ENCODE results near the gene ZNF248. TPM values are rescaled to one million over a fixed set of nuclear protein-coding genes. Genes with fewer than 3 reads are reported as not detected.
A peak's percentile ranks its signal among the peaks of the same experiment; 100 is the strongest.

Gene ZNF248
- 1 to 10 TPM; 4.6 to 5.5 TPM for total RNA-seq

DNA sequence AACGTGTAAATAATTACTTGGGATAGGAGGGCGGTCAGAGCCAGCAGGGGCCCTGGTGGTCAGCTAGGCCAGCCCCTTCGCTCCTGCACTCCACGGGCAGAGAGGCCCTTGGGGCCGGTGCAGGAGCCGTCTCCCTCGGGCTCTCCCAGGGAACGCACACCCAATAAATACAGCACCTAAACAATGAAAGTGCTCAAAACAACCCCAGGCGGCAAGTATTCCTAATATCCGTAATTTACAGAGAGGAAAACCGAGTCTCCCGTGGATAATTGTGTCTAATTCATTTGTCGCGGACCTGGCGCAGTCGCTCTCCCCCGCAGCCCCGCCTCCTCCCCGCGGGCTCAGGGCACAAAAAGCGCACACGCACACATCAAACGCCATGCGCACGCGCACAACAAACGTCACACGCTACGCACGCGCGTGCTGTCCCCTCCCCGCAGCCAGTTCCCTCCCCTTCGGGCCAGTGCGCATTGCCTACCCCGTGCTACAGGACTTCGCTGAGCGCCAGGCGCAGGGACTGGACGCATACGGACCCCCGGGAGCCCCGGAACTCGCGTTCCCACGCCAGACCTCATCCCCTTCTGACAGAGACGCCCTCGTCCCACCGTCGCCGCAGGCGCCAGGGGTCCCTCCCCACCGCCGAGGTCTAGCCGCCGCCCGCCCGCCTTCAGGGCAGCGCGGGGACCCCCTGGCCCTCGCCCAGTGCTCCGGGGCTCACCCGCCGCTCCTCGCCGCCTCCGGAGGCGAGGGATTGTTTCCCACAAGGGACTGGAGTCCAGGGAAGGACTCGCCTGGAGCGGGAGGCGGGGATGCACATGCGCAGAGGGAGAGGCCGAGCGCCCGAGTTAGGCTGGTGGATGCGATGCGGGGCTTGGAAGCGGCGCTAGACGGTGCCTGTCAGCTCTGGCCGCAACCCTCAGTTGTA, at the start of gene ZNF248:
TSS of gene ZNF248 (minus strand) at position 324 of the 925 bp plus-strand sequence. CDS start 1,300 bp downstream, outside the sequence.
- H3K4me1 Mint-ChIP-seq (ENCODE audit: low read depth): peaks cover 30% of the 10 kb centered on the region
- intact Hi-C loops (cut with micrococcal nuclease): loop anchor here (1.0 to 5.0 kb wide), 4 partner anchors 119 to 500 kb away; partner anchors contain the start of genes ZNF25 and ZNF33A

DNA sequence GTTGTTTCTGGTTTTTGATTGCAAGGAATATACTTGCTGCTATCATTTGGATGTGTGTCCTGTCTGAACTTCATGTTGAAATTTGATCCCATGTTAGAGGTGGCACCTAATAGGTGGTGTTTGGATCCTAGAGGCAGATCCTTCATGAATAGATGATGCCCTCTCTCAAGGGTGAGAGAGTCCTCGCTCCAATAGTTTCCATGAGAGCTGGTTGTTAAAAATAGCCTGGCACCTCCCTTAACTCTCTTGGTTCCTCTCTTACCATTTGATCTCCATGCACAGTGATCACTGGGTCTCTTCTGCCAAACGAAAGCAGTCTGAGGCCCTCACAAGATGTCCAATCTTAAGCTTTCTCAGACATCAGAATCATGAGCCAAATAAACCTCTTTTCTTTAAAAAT, 49.0 kb upstream of the ZNF248 start:
- H3K27me3 Mint-ChIP-seq (ENCODE audit: low read depth): no peaks in the 10 kb centered on the region
- H3K36me3 Mint-ChIP-seq (ENCODE audit: low read depth): no peaks in the 10 kb centered on the region
- no peak overlapping the region for H3K27ac Mint-ChIP-seq
- intact Hi-C loops (cut with micrococcal nuclease): no loop called here
- no peak for DNase-seq
- H3K9me3 Mint-ChIP-seq: peaks cover 12% of the 10 kb centered on the region
- no peak overlapping the region for H3K4me3 Mint-ChIP-seq
- H3K4me1 Mint-ChIP-seq (ENCODE audit: low read depth): no peaks in the 10 kb centered on the region
- CTCF ChIA-PET: no interaction called here

More for the DNA sequence above, at the start of gene ZNF248:
- Mint-ChIP-seq H3K36me3 (ENCODE audit: low read depth) (peaks cover 16% of the 10 kb centered on the region), H3K27me3 (ENCODE audit: low read depth) (no peaks in the 10 kb centered on the region), H3K27ac (peak within 1 kb of the TSS; percentile 97), H3K4me3 (peak within 1 kb of the TSS; percentile 92), H3K9me3 (no peaks in the 10 kb centered on the region)
- DNase-seq: peak; percentile 94
- CTCF ChIA-PET: interaction anchor here (0.6 to 1.5 kb wide), 3 partner anchors 10 to 119 kb away, joined by 3 read pairs; partner anchors contain the start of gene ZNF25

DNA sequence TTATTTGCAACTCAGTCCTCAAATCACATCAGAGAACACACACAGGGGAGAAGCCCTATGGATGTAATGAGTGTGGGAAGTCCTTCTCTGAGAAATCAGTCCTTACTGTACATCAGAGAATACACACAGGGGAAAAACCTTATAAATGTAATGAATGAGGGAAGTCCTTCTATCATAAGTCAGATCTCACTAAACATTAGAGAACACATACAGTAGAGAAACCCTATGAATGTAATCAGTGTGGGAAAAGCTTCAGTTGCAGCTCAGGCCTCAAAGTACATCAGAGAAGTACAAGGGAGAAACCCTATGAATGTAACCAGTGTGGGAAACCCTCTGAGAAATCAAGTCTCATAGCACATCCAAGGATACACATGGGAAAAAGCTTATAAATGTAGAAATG, 39.0 kb upstream of the ZNF248 start:
- Mint-ChIP-seq H3K4me1 (ENCODE audit: low read depth) (no peaks in the 10 kb centered on the region), H3K9me3 (peaks cover 40% of the 10 kb centered on the region), H3K4me3 (no peak overlapping the region), H3K27me3 (ENCODE audit: low read depth) (no peaks in the 10 kb centered on the region), H3K36me3 (ENCODE audit: low read depth) (peaks cover 10% of the 10 kb centered on the region), H3K27ac (no peak overlapping the region)
- CTCF ChIA-PET: interaction anchor here (0.6 kb wide), 1 partner anchor 161 kb away, joined by 3 read pairs; no protein-coding TSS in a partner anchor
- intact Hi-C loops (cut with micrococcal nuclease): no loop called here
- DNase-seq: no peak

DNA sequence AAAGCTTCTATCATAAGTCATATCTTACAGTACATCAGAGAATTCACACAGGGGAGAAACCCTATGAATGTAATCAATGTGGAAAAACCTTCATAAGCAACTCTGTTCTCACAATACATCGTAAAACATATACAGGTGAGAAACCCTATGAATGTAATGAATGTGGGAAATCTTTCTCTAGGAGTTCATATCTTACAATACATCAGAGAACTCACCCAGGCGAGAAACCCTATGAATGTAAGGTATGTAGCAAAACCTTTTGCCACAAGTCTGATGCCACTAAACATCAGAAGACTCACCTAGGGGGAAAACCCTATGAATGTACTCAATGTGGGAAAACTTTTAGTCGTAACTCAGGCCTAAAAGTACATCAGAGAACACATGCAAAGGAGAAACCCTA, 38.3 kb upstream of the ZNF248 start:
- DNase-seq: no peak
- intact Hi-C loops (cut with micrococcal nuclease): no loop called here
- CTCF ChIA-PET: no interaction called here
- H3K27me3 Mint-ChIP-seq (ENCODE audit: low read depth): no peaks in the 10 kb centered on the region
- no peak overlapping the region for H3K4me3 Mint-ChIP-seq
- peaks cover 10% of the 10 kb centered on the region for H3K36me3 Mint-ChIP-seq (ENCODE audit: low read depth)
- H3K27ac Mint-ChIP-seq: no peak overlapping the region
- H3K4me1 Mint-ChIP-seq (ENCODE audit: low read depth): no peaks in the 10 kb centered on the region
- peaks cover 44% of the 10 kb centered on the region for H3K9me3 Mint-ChIP-seq

DNA sequence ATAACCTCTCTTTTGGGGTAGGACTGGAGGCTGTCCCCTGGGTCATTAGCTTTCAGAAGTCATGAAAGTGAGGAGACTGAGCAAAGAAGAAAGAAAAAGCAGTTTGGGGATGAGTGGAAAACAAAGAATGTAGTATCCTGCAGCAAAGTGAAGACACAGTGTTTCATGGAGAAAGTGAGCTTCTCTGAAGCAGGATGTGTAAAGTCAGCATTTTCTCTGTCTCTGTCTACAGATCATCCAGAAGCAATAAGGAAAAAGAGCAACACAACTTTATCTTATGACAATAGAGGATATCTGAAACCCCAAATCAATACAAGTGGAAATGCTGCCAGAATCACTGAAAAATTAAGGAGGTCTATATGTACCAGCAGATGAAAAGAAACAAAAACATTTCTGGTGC, 28.4 kb upstream of the ZNF248 start:
- no peaks in the 10 kb centered on the region for H3K27me3 Mint-ChIP-seq (ENCODE audit: low read depth)
- H3K36me3 Mint-ChIP-seq (ENCODE audit: low read depth): peaks cover 7% of the 10 kb centered on the region
- no peak overlapping the region for H3K4me3 Mint-ChIP-seq
- no peak for DNase-seq
- intact Hi-C loops (cut with micrococcal nuclease): no loop called here
- no peaks in the 10 kb centered on the region for H3K4me1 Mint-ChIP-seq (ENCODE audit: low read depth)
- H3K27ac Mint-ChIP-seq: no peak overlapping the region
- peaks cover 10% of the 10 kb centered on the region for H3K9me3 Mint-ChIP-seq
- CTCF ChIA-PET: interaction anchor here (0.7 kb wide), 1 partner anchor 76 kb away, joined by 3 read pairs; no protein-coding TSS in a partner anchor

DNA sequence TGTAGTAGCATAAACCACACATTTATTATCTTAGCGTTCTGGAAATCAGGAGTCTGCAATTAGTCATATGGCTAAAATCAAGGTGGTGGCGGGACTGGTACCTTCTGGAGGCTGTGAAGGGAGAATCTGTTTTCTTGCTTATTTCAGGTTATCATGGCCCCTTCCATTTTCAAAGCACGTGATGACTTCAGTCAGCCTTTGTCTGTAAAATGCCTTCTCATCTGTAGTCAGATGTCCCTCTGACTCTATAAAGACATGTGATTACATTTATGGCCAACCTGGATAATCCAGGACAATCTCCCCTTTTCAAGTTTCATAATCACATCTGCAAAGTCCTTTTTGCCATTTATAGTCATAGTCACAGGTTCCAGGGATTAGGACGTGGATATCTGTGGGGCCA, 15.5 kb upstream of the ZNF248 start:
- CTCF ChIA-PET: interaction anchor here (0.5 kb wide), 1 partner anchor 1629 kb away, joined by 5 read pairs; no protein-coding TSS in a partner anchor
- H3K36me3 Mint-ChIP-seq (ENCODE audit: low read depth): no peaks in the 10 kb centered on the region
- no peaks in the 10 kb centered on the region for H3K4me1 Mint-ChIP-seq (ENCODE audit: low read depth)
- H3K4me3 Mint-ChIP-seq: no peak overlapping the region
- no peak for DNase-seq
- no peak overlapping the region for H3K27ac Mint-ChIP-seq
- H3K27me3 Mint-ChIP-seq (ENCODE audit: low read depth): no peaks in the 10 kb centered on the region
- intact Hi-C loops (cut with micrococcal nuclease): no loop called here
- no peaks in the 10 kb centered on the region for H3K9me3 Mint-ChIP-seq

DNA sequence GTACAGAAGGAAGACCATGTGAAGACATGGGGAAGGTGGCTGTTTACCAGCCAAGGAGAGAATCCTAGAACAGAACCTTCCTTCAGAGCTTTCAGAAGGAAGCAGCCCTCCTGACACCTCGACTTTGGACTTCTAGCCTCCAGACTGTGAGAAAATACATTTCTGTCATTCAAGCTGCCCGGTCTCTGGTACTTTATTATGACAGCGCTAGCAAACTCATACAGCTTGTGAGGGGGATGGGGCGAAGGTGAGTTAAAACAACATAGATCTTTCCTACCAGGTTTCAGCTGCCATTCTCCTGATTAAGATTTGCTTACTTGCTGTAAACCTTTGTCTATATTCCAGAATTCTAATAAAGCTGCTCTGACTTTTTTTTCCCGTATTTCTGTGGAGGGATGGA, 14.9 kb upstream of the ZNF248 start:
- intact Hi-C loops (cut with micrococcal nuclease): no loop called here
- no peaks in the 10 kb centered on the region for H3K27me3 Mint-ChIP-seq (ENCODE audit: low read depth)
- H3K4me1 Mint-ChIP-seq (ENCODE audit: low read depth): no peaks in the 10 kb centered on the region
- H3K27ac Mint-ChIP-seq: no peak overlapping the region
- no peaks in the 10 kb centered on the region for H3K9me3 Mint-ChIP-seq
- DNase-seq: no peak
- no peak overlapping the region for H3K4me3 Mint-ChIP-seq
- CTCF ChIA-PET: interaction anchor here (0.5 kb wide), 1 partner anchor 1628 kb away, joined by 5 read pairs; no protein-coding TSS in a partner anchor
- no peaks in the 10 kb centered on the region for H3K36me3 Mint-ChIP-seq (ENCODE audit: low read depth)

DNA sequence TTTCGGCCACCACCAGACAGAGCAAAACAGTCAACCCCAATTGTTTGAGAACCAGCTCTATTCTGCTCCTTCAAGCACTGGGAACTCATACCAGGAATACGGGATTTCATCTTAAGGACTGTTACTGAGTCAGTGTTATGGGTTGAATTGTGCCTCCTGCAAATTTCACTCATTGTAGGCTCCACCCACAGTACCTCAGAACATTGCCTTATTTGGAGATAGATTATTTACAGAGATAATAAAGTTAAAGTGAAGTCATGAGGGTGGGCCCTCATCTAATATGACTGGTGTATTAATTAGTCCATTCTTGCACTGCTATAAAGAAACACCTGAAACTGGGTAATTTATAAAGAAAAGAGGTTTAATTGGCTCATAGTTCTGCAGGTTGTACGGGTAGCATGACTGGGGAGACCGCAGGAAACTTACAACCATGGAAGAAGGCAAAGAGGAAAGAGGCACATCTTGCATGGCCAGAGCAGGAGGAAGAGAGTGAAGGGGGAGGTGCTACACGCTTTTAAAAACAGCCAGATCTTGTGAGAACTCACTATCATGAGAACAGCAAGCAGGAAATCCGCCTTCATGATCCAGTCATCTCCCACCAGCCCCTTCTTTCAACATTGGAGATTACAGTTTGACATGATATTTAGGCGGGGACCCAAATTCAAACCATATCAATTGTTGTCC, 14.3 kb upstream of the ZNF248 start:
- intact Hi-C loops (cut with micrococcal nuclease): no loop called here
- Mint-ChIP-seq H3K27me3 (ENCODE audit: low read depth) (no peaks in the 10 kb centered on the region), H3K4me3 (no peak overlapping the region), H3K36me3 (ENCODE audit: low read depth) (no peaks in the 10 kb centered on the region), H3K9me3 (no peaks in the 10 kb centered on the region), H3K27ac (no peak overlapping the region), H3K4me1 (ENCODE audit: low read depth) (no peaks in the 10 kb centered on the region)
- no peak for DNase-seq
- CTCF ChIA-PET: no interaction called here

DNA sequence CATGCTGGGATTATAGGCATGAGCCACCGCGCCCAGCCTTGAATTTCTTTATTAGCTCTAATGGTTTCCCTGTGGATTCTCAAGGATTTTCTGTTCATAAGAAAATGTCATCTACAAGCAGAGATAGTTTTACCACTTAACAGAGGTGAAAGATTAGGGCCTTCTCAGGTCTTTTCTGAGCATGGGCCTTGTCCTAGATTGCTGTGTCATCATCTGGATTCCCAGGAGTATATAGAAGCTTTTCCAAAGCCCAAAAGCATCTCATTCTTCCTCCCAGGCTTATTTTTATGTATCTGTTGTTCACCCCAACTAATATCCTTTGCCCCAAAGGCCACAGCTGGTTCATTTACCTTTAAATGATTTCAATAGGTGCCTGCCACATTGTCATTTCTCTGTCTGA, 13.7 kb upstream of the ZNF248 start:
- no peak overlapping the region for H3K27ac Mint-ChIP-seq
- DNase-seq: no peak
- no peaks in the 10 kb centered on the region for H3K27me3 Mint-ChIP-seq (ENCODE audit: low read depth)
- no peak overlapping the region for H3K4me3 Mint-ChIP-seq
- H3K4me1 Mint-ChIP-seq (ENCODE audit: low read depth): no peaks in the 10 kb centered on the region
- CTCF ChIA-PET: no interaction called here
- no peaks in the 10 kb centered on the region for H3K9me3 Mint-ChIP-seq
- H3K36me3 Mint-ChIP-seq (ENCODE audit: low read depth): no peaks in the 10 kb centered on the region
- intact Hi-C loops (cut with micrococcal nuclease): no loop called here

DNA sequence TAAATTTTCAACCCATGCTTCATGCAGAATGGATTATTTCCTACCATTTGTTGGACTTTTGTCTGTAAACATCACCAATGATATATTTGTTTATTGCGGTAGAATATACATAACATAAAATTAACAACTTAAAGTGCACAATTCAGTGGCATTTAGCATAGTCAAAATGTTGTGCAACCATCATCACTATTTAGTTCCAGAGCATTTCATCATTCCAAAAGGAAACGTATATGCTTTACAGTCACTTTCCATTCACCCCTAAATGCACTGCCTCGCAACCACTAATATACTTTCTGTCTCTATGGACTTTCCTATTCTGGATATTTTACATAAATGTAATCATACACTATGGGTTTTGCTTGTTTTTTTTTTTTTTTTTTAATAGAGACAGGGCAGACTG, 11.4 kb upstream of the ZNF248 start:
- no peak overlapping the region for H3K4me3 Mint-ChIP-seq
- DNase-seq: no peak
- no peaks in the 10 kb centered on the region for H3K36me3 Mint-ChIP-seq (ENCODE audit: low read depth)
- CTCF ChIA-PET: interaction anchor here (0.6 kb wide), 1 partner anchor 114 kb away, joined by 4 read pairs; no protein-coding TSS in a partner anchor
- intact Hi-C loops (cut with micrococcal nuclease): no loop called here
- H3K4me1 Mint-ChIP-seq (ENCODE audit: low read depth): no peaks in the 10 kb centered on the region
- no peak overlapping the region for H3K27ac Mint-ChIP-seq
- H3K27me3 Mint-ChIP-seq (ENCODE audit: low read depth): no peaks in the 10 kb centered on the region
- H3K9me3 Mint-ChIP-seq: no peaks in the 10 kb centered on the region

DNA sequence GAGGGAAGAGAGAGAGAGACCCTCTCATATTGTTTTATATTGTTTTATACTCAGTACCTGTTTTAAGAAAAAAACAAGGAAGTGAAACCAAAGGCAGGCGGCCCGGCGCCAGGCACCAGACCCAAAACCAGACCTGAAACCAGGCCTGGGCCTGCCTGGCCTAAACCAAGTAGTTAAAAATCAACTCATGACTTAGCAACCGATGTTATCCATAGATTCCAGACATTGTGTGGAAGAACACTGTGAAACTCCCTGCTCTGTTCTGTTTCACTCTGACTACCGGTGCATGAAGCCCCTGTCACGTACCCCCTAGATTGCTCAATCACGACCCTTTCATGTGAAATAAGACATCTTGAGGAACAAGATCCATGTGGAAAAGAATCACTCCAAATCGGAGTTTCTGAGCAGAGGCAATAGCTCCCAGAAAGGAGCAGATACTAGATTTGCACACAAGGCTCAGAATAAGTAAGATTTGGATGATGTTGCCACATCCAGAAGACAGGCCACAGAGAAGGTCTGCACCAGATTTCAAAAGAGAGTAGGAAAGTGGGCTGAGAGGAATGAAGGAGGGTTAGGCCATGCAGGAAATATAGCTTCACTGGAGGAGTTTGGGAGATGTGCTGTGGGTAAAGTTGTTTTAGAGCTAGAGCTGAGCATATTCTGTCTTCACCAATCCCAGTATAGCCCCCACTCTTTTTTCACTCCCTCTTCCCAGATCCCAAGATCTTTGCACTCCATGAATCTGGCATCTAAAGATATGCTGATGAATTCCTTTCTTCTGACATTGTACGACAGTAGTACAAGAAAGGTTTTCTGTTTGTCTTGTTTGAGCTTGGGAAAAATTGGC, 8.8 kb upstream of the ZNF248 start:
- no peak for DNase-seq
- intact Hi-C loops (cut with micrococcal nuclease): no loop called here
- no peak overlapping the region for H3K27ac Mint-ChIP-seq
- CTCF ChIA-PET: no interaction called here
- no peaks in the 10 kb centered on the region for H3K4me1 Mint-ChIP-seq (ENCODE audit: low read depth)
- H3K27me3 Mint-ChIP-seq (ENCODE audit: low read depth): no peaks in the 10 kb centered on the region
- H3K9me3 Mint-ChIP-seq: no peaks in the 10 kb centered on the region
- no peak overlapping the region for H3K4me3 Mint-ChIP-seq
- no peaks in the 10 kb centered on the region for H3K36me3 Mint-ChIP-seq (ENCODE audit: low read depth)

DNA sequence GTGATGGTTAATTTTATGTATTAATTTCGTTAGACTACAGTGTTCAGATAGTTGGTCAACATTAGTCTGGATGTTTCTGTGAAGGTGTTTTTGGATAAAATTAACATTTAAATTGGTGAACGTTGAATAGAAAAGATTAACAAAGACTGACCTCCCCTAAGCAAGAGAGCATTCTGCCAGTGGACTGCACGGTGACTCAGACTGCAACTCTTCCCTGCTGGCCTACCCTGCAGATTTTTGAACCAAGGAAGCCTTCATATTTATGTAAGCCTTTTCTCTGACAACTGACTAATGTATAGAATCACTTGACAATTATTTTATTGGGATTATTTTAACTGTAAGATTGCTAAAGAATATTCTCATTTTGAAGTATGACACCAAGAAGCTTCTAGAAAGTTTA, 7.9 kb upstream of the ZNF248 start:
- Mint-ChIP-seq H3K27me3 (ENCODE audit: low read depth) (no peaks in the 10 kb centered on the region), H3K4me1 (ENCODE audit: low read depth) (no peaks in the 10 kb centered on the region), H3K27ac (no peak overlapping the region), H3K4me3 (no peak overlapping the region), H3K36me3 (ENCODE audit: low read depth) (no peaks in the 10 kb centered on the region), H3K9me3 (no peaks in the 10 kb centered on the region)
- CTCF ChIA-PET: no interaction called here
- intact Hi-C loops (cut with micrococcal nuclease): no loop called here
- DNase-seq: no peak

Data from activated naive CD4-positive, alpha-beta T cell treated with anti-CD3 and anti-CD28 coated beads for 36 hours (primary cell).